ENCODE results near the gene BLZF1.
"Not testable (repeated sequence)": the region's sequence is repeated elsewhere in the genome, so short reads cannot be mapped to it uniquely, and the experiment has no call there.

DNA sequence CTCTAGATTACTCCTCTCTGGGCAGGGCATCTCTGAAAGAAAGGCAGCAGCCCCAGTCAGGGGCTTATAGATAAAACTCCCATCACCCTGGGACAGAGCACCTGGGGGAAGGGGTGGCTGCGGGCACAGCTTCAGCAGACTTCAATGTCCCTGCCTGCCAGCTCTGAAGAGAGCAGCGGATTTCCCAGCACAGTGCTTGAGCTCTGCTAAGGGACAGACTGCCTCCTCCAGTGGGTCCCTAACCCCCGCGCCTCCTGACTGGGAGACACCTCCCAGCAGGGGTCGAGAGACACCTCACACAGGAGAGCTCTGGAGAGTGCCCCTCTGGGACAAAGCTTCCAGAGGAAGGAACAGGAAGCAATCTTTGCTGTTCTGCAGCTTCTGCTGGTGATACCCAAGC, 40.3 kb downstream of the BLZF1 start:
- TF ChIP-seq, protein P1, sequence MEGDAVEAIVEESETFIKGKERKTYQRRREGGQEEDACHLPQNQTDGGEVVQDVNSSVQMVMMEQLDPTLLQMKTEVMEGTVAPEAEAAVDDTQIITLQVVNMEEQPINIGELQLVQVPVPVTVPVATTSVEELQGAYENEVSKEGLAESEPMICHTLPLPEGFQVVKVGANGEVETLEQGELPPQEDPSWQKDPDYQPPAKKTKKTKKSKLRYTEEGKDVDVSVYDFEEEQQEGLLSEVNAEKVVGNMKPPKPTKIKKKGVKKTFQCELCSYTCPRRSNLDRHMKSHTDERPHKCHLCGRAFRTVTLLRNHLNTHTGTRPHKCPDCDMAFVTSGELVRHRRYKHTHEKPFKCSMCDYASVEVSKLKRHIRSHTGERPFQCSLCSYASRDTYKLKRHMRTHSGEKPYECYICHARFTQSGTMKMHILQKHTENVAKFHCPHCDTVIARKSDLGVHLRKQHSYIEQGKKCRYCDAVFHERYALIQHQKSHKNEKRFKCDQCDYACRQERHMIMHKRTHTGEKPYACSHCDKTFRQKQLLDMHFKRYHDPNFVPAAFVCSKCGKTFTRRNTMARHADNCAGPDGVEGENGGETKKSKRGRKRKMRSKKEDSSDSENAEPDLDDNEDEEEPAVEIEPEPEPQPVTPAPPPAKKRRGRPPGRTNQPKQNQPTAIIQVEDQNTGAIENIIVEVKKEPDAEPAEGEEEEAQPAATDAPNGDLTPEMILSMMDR (conservative IDR thresholded peaks at IDR 0.05; ENCODE audit: low read length): not testable (repeated sequence)
- TF ChIP-seq EZH2phosphoT487 (IDR thresholded peaks at IDR 0.05; ENCODE audit: borderline replicate concordance, low read depth, low read length): not testable (repeated sequence)

All from OCI-LY7 (cell line).